Activated CD4-positive, alpha-beta T cell treated with anti-CD3 and anti-CD28 coated beads for 4 hours (primary cell): ENCODE measurements around the gene TSPAN2.

Experiments used
- DNase-seq, 2 donors: peaks; one replicate each; pipeline ENCODE4 v3.0.0-alpha.2; 2020

TSPAN2 gene

GRCh38 chr1:115089420-115090185, at the start of gene TSPAN2:
TSPAN2 (minus strand) TSS chr1:115089503; CDS start chr1:115089432, 71 bp downstream.
- DNase-seq: peak; percentile 47 to 57

GRCh38 chr1:115138973-115139372, 49.7 kb upstream of the TSPAN2 start:
- DNase-seq: peak; percentile 45 to 53

GRCh38 chr1:115138271-115138670, 49.0 kb upstream of the TSPAN2 start:
- DNase-seq: no peak

GRCh38 chr1:115137191-115137590, 47.9 kb upstream of the TSPAN2 start:
- no peak for DNase-seq

GRCh38 chr1:115136706-115137105, 47.4 kb upstream of the TSPAN2 start:
- no peak for DNase-seq

GRCh38 chr1:115136106-115136505, 46.8 kb upstream of the TSPAN2 start:
- DNase-seq: no peak

- DNase-seq: no peak
Measured at GRCh38 chr1:115135681-115136080, 46.4 kb upstream of the TSPAN2 start.

GRCh38 chr1:115134850-115135480, 45.7 kb upstream of the TSPAN2 start:
- DNase-seq: no peak

GRCh38 chr1:115134231-115134630, 44.9 kb upstream of the TSPAN2 start:
- DNase-seq: no peak

- no peak for DNase-seq
Measured at GRCh38 chr1:115133440-115133839, 44.1 kb upstream of the TSPAN2 start.

- no peak for DNase-seq
Measured at GRCh38 chr1:115130786-115131185, 41.5 kb upstream of the TSPAN2 start.

- DNase-seq: no peak
Measured at GRCh38 chr1:115129071-115129640, 39.9 kb upstream of the TSPAN2 start.

GRCh38 chr1:115127539-115127938, 38.2 kb upstream of the TSPAN2 start:
- DNase-seq: no peak

GRCh38 chr1:115126516-115126915, 37.2 kb upstream of the TSPAN2 start:
- DNase-seq: no peak

GRCh38 chr1:115123116-115123515, 33.8 kb upstream of the TSPAN2 start:
- no peak for DNase-seq

GRCh38 chr1:115121793-115122192, 32.5 kb upstream of the TSPAN2 start:
- no peak for DNase-seq

GRCh38 chr1:115120296-115120695, 31.0 kb upstream of the TSPAN2 start:
- DNase-seq: no peak

- DNase-seq: no peak
Measured at GRCh38 chr1:115118611-115119010, 29.3 kb upstream of the TSPAN2 start.

GRCh38 chr1:115118086-115118485, 28.8 kb upstream of the TSPAN2 start:
- no peak for DNase-seq

GRCh38 chr1:115117298-115117697, 28.0 kb upstream of the TSPAN2 start:
- no peak for DNase-seq

- DNase-seq: no peak
Measured at GRCh38 chr1:115116512-115116911, 27.2 kb upstream of the TSPAN2 start.

GRCh38 chr1:115115521-115116161, 26.3 kb upstream of the TSPAN2 start:
- no peak for DNase-seq

- no peak for DNase-seq
Measured at GRCh38 chr1:115114308-115114707, 25.0 kb upstream of the TSPAN2 start.

- DNase-seq: no peak
Measured at GRCh38 chr1:115113766-115114165, 24.5 kb upstream of the TSPAN2 start.
